Suprapubic skin (tissue), 4 donors: ENCODE data around the gene BAZ2B. TPM values are rescaled to one million over a fixed set of nuclear protein-coding genes. Genes with fewer than 3 reads are reported as not detected.

Experiments used
- DNase-seq, 2 donors: peaks; one replicate each; pipeline ENCODE4 v3.0.0-alpha.2; 2019; ENCODE audit warnings: low spot score in 2 of 2
- H3K27ac ChIP-seq: fragments of 200-600 bp; sonication (generic); one replicate; pipeline ENCODE4 v1.5.1; 2019
- H3K27me3 ChIP-seq: fragments of 200-600 bp; sonication (generic); one replicate; pipeline ENCODE4 v1.5.1; 2019
- H3K36me3 ChIP-seq: fragments of 200-600 bp; sonication (generic); one replicate; pipeline ENCODE4 v1.5.1; 2019
- H3K4me1 ChIP-seq: fragments of 200-600 bp; sonication (generic); one replicate; pipeline ENCODE4 v1.5.1; 2019
- H3K4me3 ChIP-seq: fragments of 200-600 bp; sonication (generic); one replicate; pipeline ENCODE4 v1.5.1; 2019; ENCODE audit warnings: mild to moderate bottlenecking
- H3K9me3 ChIP-seq: fragments of 200-600 bp; sonication (generic); one replicate; pipeline ENCODE4 v1.5.1; 2019
- CTCF ChIP-seq, 2 donors: fragments of 200-600 bp in 1 of 2; fragments of 450-650 bp in 1 of 2; sonication (generic) in 1 of 2; IDR thresholded peaks; one replicate each; pipeline ENCODE4 v1.5.1; 2016 to 2019; ENCODE audit warnings: antibody characterized with exemption in 2 of 2, mild to moderate bottlenecking in 1 of 2, moderate library complexity in 1 of 2
- EP300 ChIP-seq: sonication (generic); formaldehyde crosslinking; IDR thresholded peaks from one replicate; pipeline ENCODE4 v1.6.1; 2017; ENCODE audit warnings: antibody characterized with exemption
- POLR2A ChIP-seq, 2 donors: fragments of 450-650 bp; IDR thresholded peaks; one replicate each; pipeline ENCODE4 v1.6.1; 2017; ENCODE audit warnings: antibody characterized with exemption in 2 of 2, mild to moderate bottlenecking in 2 of 2, moderate library complexity in 2 of 2
- POLR2AphosphoS5 ChIP-seq, 3 donors: sonication (generic); formaldehyde crosslinking; IDR thresholded peaks; one replicate each; pipeline ENCODE4 v1.6.1; 2017; ENCODE audit warnings: antibody characterized with exemption in 3 of 3
- WGBS: methylation state at CpG from one replicate; pipeline ENCODE4 v1.1.5; 2018; 5-methylcytosine and 5-hydroxymethylcytosine counted together
- total RNA-seq, 4 donors: library from RNA; depleted of rRNA; stranded (reverse); fragments of >200 nt; gene quantifications; one replicate each; pipeline ENCODE4 v1.1.0, GENCODE V29; 2016

The BAZ2B gene
- total RNA-seq, 4 donors from 2014 or later = 61.7 to 185 (median 80.8) TPM

DNA sequence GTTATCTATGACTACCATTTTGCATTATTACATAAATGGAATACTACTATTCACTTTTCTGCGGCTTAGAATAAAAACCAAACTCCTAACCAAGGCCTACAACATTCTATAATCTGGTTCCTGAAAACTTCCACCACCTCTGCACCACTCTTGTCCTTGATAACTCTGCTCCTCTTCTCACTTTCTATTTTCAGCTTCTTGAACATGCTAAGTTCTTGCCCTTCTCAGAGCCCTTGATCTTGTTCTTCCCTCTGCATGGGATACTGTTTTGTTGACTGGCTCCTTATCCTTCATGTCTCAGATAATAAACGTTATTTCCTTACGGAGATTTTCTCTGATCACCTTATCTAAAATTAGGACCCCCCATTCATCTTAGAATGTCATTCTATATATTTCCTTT is 264.4 kb downstream of the BAZ2B start:
- no peak for DNase-seq
- H3K27ac ChIP-seq = no peak overlapping the region
- TF ChIP-seq EP300 (no peak), CTCF (IDR thresholded peaks at IDR 0.05) (no peak), POLR2A (IDR thresholded peaks at IDR 0.05) (no peak), POLR2AphosphoS5 (IDR thresholded peaks at IDR 0.05) (no peak)
- peaks cover 46% of the 10 kb centered on the region for H3K36me3 ChIP-seq
- H3K9me3 ChIP-seq = no peaks in the 10 kb centered on the region
- WGBS = 94% methylated on average over 3 of the region's 3 CpGs
- no peak overlapping the region for H3K4me3 ChIP-seq
- no peaks in the 10 kb centered on the region for H3K27me3 ChIP-seq
- no peaks in the 10 kb centered on the region for H3K4me1 ChIP-seq

DNA sequence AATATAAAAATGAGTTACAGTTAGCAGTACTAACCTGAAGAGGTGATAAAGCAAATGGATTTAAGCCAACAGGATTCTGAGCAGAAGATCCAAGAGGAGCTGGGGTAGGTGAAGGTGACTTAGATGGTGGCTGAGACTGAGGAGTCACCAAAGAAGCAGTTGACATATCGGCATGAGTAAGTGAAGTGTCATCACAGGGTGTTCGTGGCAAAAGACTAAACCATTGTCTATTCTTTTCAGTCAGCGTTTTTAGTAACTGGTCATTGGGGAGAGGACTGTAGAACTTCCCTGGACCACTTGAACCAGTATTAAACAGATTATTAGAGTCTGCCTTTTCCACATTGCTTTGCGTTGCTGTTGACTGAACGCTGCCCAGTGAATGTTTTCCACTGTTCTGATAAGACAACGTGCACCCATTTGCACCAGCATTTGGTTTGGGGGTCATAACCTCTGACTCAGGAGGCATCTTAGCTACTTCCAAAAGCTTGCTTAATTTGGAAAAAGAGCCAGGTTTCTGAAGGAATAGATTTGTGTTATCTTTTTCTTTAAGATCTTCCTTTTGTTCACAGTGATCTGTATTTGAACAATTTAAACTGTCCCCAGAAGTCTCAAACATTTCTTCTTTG is 266.6 kb downstream of the BAZ2B start:
- no peak for DNase-seq
- Histone ChIP-seq H3K9me3 (no peaks in the 10 kb centered on the region), H3K36me3 (peaks cover 45% of the 10 kb centered on the region), H3K4me1 (no peaks in the 10 kb centered on the region), H3K27ac (no peak overlapping the region), H3K4me3 (no peak overlapping the region), H3K27me3 (no peaks in the 10 kb centered on the region)
- TF ChIP-seq CTCF (IDR thresholded peaks at IDR 0.05) = no peak
- TF ChIP-seq POLR2A (IDR thresholded peaks at IDR 0.05) = no peak
- no peak for TF ChIP-seq POLR2AphosphoS5 (IDR thresholded peaks at IDR 0.05)
- no peak for TF ChIP-seq EP300
- 95% methylated on average over 6 of the region's 6 CpGs for WGBS

DNA sequence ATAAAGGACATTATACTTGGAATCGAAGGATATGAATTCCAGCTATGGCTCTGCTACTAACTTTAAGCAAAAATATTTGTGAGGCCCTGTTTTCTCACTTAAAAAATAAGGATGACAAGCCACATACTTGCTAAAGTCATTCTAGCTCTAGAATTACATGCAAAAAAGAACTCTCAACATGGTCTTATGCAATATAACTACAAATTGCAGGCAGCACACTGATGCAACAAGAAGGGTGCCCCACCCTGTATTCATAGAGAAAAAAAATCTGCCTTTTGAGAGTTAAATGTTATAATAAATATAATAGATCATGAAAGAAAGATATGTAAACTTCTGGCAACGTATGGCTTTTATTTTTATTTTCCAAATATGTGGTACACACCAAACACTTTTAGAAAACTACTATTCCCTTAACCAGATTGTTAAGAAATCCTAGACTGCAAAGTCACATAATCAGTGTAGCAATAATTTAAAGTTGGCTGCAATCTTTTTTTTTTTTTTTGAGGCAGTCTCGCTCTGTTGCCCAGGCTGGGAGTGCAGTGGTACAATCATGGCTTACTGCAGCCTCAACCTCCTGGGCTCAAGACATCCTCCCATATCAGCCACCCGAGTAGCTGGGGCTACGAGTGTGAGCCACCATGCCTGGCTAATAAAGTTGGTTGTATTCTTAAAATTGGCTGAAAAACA is 289.6 kb downstream of the BAZ2B start:
- WGBS = 84% methylated on average over 5 of the region's 5 CpGs
- DNase-seq = no peak
- H3K27me3 ChIP-seq = no peaks in the 10 kb centered on the region
- TF ChIP-seq POLR2A (IDR thresholded peaks at IDR 0.05) (no peak), POLR2AphosphoS5 (IDR thresholded peaks at IDR 0.05) (peak in 1 of 3 donors; percentile 23)
- H3K36me3 ChIP-seq = peaks cover 48% of the 10 kb centered on the region
- H3K9me3 ChIP-seq = no peaks in the 10 kb centered on the region
- no peak overlapping the region for H3K27ac ChIP-seq
- H3K4me3 ChIP-seq = no peak overlapping the region
- H3K4me1 ChIP-seq = peaks cover 5% of the 10 kb centered on the region

- no peak overlapping the region for H3K4me3 ChIP-seq
- peaks cover 57% of the 10 kb centered on the region for H3K36me3 ChIP-seq
- TF ChIP-seq POLR2AphosphoS5 (IDR thresholded peaks at IDR 0.05) (no peak), CTCF (IDR thresholded peaks at IDR 0.05) (no peak), EP300 (no peak), POLR2A (IDR thresholded peaks at IDR 0.05) (no peak)
- H3K9me3 ChIP-seq = no peaks in the 10 kb centered on the region
- peaks cover 5% of the 10 kb centered on the region for H3K4me1 ChIP-seq
- H3K27ac ChIP-seq = no peak overlapping the region
- DNase-seq = no peak
- H3K27me3 ChIP-seq = no peaks in the 10 kb centered on the region
Measured at GRCh38 chr2:159322419-159322818, 293.9 kb downstream of the BAZ2B start.

GRCh38 chr2:159317392-159318088 is 298.8 kb downstream of the BAZ2B start:
- WGBS = 89% methylated on average over 3 of the region's 3 CpGs
- Histone ChIP-seq H3K27ac (no peak overlapping the region), H3K27me3 (no peaks in the 10 kb centered on the region), H3K9me3 (no peaks in the 10 kb centered on the region), H3K4me3 (no peak overlapping the region), H3K4me1 (no peaks in the 10 kb centered on the region), H3K36me3 (peaks cover 54% of the 10 kb centered on the region)
- DNase-seq = no peak
- no peak for TF ChIP-seq CTCF (IDR thresholded peaks at IDR 0.05)
